Measurements from ENCODE around the gene CELSR3. TPM values are rescaled to one million over a fixed set of nuclear protein-coding genes. Genes with fewer than 3 reads are reported as not detected.

The CELSR3 gene
- total RNA-seq, 1 donor = 0.81 TPM

DNA sequence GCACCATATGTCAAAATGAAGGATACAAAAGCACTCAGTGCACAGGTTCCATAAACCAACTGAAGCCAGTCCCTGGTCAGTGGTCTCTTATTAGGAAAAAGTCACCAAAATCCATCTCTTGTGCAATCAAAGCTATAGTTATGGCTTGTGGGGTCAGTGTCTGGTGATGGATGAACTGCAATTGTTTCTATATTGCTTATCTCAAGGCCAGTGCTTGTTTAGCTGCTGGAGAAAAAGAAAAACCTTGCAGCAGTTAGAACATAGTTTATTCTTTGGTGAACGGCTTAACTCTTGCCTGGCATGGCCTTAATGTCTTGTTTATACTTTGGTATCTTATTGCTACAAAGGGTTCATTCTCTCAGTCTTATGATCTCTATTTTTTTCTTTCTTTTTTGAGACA lies 50.4 kb downstream of the CELSR3 start:
- TF ChIP-seq, protein P1, sequence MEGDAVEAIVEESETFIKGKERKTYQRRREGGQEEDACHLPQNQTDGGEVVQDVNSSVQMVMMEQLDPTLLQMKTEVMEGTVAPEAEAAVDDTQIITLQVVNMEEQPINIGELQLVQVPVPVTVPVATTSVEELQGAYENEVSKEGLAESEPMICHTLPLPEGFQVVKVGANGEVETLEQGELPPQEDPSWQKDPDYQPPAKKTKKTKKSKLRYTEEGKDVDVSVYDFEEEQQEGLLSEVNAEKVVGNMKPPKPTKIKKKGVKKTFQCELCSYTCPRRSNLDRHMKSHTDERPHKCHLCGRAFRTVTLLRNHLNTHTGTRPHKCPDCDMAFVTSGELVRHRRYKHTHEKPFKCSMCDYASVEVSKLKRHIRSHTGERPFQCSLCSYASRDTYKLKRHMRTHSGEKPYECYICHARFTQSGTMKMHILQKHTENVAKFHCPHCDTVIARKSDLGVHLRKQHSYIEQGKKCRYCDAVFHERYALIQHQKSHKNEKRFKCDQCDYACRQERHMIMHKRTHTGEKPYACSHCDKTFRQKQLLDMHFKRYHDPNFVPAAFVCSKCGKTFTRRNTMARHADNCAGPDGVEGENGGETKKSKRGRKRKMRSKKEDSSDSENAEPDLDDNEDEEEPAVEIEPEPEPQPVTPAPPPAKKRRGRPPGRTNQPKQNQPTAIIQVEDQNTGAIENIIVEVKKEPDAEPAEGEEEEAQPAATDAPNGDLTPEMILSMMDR (IDR thresholded peaks at IDR 0.05; ENCODE audit: insufficient read depth, low read length) = no peak
- no peak for DNase-seq (ENCODE audit: low read depth)

DNA sequence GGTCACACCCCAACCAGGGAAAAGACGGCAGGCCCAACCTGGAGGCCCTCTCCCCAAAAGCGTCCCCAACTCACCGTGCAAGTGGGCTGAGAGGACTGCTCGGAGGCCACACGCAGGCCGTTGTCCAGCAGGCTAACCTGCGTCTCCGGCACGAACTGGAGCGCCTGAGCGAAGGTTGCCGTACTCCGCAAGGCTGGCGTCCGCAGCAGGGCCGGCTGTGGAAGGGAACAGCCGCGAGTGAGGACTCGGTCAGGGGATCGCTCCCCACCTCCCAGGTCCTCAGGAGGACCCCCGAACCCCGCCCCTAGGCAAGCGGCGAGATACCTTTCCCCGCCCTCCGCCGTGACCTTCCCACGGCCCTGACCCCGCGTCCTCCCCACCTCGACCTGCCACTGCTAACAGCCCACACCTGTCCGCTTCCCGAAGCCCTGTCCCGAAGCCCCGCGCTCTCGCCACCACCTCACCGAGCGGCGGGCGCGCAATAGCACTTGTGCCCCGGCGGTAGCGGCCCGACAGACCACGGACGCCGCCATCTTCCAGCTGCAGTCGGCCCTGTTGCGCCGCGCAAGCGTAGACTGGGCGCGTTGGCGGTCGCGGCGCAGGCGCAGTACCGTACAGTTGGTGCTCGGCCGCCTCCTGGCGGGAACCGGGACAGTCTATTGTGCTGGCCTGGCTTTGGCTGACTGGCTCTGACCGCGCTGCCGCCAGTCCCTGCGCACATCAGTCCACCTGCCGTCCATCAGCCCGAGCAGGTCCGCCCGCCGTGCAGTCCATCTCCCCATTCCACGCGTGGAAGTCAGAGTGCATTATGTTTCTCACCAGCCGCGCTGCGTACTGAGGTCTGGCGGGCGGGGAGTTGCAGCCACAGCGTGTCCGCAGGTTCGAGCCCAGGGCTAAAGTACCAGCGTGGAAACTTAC lies 53.3 kb downstream of the CELSR3 start, which contains the start of gene UQCRC1:
UQCRC1 (minus strand) TSS at position 559 of the 918 bp plus-strand sequence; CDS start at position 533, 26 bp downstream.
- DNase-seq (ENCODE audit: low read depth) = peak; percentile 91
- TF ChIP-seq, protein P1 (IDR thresholded peaks at IDR 0.05; ENCODE audit: insufficient read depth, low read length) = peak; percentile 78
- H3K4me3 ChIP-seq (ENCODE audit: low read depth, low read length) = peak within 1 kb of the TSS; percentile 99

More for the DNA sequence above, 50.4 kb downstream of the CELSR3 start:
- no peak overlapping the region for H3K4me3 ChIP-seq (ENCODE audit: low read depth, low read length)

DNA sequence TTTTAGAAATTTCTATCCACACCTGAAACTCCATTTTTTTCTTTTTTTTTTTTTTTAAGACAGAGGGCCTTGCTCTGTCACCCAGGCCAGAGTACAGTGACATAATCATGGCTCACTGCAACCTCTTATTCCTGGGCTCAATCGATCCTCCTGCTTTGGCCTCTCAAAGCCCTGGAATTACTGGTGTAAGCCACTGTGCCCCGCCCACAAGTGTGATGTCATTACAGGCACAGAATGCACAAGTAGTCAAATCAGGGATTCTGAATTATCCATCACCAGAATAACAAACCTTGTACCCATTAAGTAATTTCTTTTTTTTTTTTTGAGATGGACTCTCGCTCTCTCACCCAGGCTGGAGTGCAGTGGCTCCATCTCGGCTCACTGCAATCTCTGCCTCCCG lies 55.2 kb downstream of the CELSR3 start:
- TF ChIP-seq, protein P1 (IDR thresholded peaks at IDR 0.05; ENCODE audit: insufficient read depth, low read length) = no peak
- H3K4me3 ChIP-seq (ENCODE audit: low read depth, low read length) = no peak overlapping the region
- no peak for DNase-seq (ENCODE audit: low read depth)

DNA sequence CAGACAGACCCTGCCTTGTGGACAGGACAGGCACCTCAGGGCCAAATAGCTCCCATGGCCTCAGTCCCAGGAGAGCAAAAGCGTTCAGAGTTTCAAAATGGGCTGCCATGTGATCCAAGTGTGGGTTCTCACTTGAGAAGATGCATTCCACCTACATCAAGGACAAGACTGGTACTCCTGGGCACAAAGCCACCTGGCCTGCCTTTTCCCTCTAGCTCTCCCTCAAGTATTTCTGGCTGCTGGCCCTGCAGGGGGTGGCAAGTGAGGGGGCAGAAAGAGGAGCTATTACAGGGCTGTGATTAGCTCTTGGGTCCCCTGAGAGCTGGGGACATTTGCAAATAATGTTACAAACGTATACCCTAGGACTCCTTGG lies 61.1 kb downstream of the CELSR3 start:
- TF ChIP-seq, protein P1 (IDR thresholded peaks at IDR 0.05; ENCODE audit: insufficient read depth, low read length) = no peak
- DNase-seq (ENCODE audit: low read depth) = no peak
- H3K4me3 ChIP-seq (ENCODE audit: low read depth, low read length) = no peak overlapping the region

DNA sequence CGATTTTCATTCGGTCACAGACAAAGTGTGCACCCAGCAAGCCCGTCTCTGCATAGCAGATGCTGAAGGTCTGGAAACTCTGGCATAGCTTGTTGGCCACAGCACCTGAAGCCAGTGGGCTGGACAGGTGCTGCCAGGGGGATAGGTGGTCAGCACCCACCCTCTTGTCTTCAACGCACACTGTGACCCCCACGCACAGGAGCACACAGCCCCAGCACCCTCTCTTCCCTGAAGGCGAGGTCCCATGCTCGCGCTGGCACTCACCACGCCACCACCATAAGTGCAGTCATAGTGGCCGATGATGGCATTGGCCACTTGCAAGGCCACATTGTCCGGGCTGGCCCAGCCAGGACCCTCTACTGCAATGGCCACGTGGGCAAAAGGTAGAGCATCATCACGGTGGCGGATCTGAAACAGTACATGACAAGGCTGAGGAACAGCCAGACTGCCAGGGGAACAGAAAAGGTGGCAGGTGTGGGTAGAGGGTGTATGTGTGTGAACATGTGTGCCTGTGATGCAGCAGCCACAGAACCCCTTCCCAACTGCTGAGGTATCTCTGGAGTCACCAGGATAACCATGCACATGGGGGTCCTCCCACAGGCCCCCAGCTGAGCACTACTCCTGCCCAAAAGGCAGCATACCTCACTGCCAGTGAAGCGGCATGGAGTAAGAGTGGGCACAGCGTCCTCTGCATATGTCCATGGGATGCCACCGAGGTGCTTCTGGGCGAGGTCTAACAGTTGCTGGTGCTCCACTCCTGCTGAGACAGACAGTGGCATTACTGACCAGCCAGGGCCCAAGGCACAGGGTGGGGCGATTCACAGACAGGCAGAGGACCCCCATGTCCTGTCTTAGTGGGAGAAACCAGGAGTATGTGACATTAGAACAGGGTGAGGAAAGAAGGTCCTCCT lies 61.7 kb downstream of the CELSR3 start:
- H3K4me3 ChIP-seq (ENCODE audit: low read depth, low read length) = no peak overlapping the region
- TF ChIP-seq, protein P1 (IDR thresholded peaks at IDR 0.05; ENCODE audit: insufficient read depth, low read length) = no peak
- DNase-seq (ENCODE audit: low read depth) = no peak

DNA sequence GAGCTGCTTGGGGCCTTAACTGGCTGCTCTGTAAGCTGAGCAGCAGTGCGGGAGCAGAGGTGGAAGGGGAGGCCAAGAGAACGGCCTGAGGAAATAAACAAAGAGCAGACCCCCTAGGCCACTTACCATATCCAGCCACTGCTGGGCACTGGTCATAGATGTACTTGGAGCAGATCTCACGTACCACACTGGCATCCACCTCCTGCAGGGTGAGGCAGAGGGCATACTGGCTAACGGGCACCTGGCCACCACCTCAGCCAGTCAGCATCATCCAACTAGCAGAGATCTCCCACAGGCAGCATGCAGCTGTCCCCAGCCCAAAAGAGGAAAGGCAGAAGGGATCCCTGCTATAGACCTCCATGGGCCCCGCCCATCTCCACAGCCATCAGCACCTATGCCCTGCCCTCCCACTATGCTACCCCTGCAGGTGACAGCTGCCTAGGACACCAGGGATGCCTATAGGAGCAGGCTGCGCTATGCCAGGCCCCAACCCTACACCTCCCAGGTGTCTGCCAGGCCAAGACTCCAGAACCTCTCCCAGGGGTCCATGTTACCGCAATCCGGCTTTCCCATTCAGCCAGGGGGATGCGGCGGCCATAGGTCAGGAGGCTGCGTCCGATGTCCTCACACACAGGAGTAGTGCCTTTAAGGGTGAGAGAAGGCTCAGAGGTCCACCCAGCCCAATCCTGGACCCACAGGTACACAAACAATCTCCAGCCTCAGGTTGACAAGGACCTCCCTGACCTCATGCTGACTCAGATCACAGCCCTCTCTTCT lies 63.0 kb downstream of the CELSR3 start:
- H3K4me3 ChIP-seq (ENCODE audit: low read depth, low read length) = no peak overlapping the region
- TF ChIP-seq, protein P1 (IDR thresholded peaks at IDR 0.05; ENCODE audit: insufficient read depth, low read length) = no peak
- no peak for DNase-seq (ENCODE audit: low read depth)
